CD4-positive, alpha-beta memory T cell (primary cell): ENCODE measurements around the gene MYH10. TPM values are rescaled to one million over a fixed set of nuclear protein-coding genes. Genes with fewer than 3 reads are reported as not detected.

ENCODE experiments used
- CTCF ChIA-PET: fragments of 350-600 bp; sonication (Branson Sonifier 250); formaldehyde crosslinking; loops from one replicate; lab custom pipeline; 2021; ENCODE audit warnings: inconsistent platforms; ENCODE audit not compliant: partially characterized antibody; lab: Charles Lee
- POLR2A ChIA-PET: fragments of 350-600 bp; sonication (Branson Sonifier 250); formaldehyde crosslinking; loops from one replicate; lab custom pipeline; 2021; ENCODE audit not compliant: partially characterized antibody; lab: Charles Lee
- DNase-seq, 5 donors: peaks; one replicate each; pipeline versions ENCODE4 v3.0.0 to v3.0.0-alpha.2; 2020 to 2022; ENCODE audit warnings: mixed read lengths in 1 of 5
- H3K27ac ChIP-seq: one replicate; pipeline ENCODE4 v1.7.0; 2013; ENCODE audit warnings: low read depth, low read length
- H3K27me3 ChIP-seq: 2 replicates; pipeline ENCODE4 v1.7.0; 2013; ENCODE audit warnings: mild to moderate bottlenecking, low read length, moderate library complexity; ENCODE audit not compliant: insufficient read depth
- H3K36me3 ChIP-seq: 2 replicates; pipeline ENCODE4 v1.7.0; 2013; ENCODE audit warnings: mild to moderate bottlenecking, low read length, moderate library complexity; ENCODE audit not compliant: insufficient read depth
- H3K4me1 ChIP-seq: 2 replicates; pipeline ENCODE4 v1.7.0; 2013; ENCODE audit warnings: mild to moderate bottlenecking, low read length, moderate library complexity; ENCODE audit not compliant: insufficient read depth
- H3K4me3 ChIP-seq, 2 donors: one replicate each; pipeline ENCODE4 v1.7.0; 2013; ENCODE audit warnings: low read length in 2 of 2, mild to moderate bottlenecking in 1 of 2
- H3K9me3 ChIP-seq, 2 donors: one replicate each; pipeline ENCODE4 v1.7.0; 2013; ENCODE audit warnings: low read length in 2 of 2, control low read depth in 1 of 2; ENCODE audit not compliant: control insufficient read depth in 1 of 2
- H3K27ac Mint-ChIP-seq, 7 donors: one replicate each; pipeline ENCODE4 v1.8.0; 2020 to 2021; ENCODE audit warnings: mixed read lengths in 7 of 7, mild to moderate bottlenecking in 6 of 7, inconsistent platforms in 3 of 7, moderate library complexity in 3 of 7
- H3K27me3 Mint-ChIP-seq, 2 donors: one replicate each; pipeline ENCODE4 v1.8.0; 2020 to 2021; ENCODE audit warnings: mixed read lengths in 2 of 2
- H3K36me3 Mint-ChIP-seq, 2 donors: one replicate each; pipeline ENCODE4 v1.8.0; 2020 to 2021; ENCODE audit warnings: mixed read lengths in 2 of 2, inconsistent platforms in 1 of 2, mild to moderate bottlenecking in 1 of 2
- H3K4me1 Mint-ChIP-seq, 4 donors: one replicate each; pipeline ENCODE4 v1.8.0; 2020 to 2021; ENCODE audit warnings: mixed read lengths in 4 of 4, mild to moderate bottlenecking in 1 of 4
- H3K4me3 Mint-ChIP-seq, 8 donors: one replicate each; pipeline ENCODE4 v1.8.0; 2020 to 2021; ENCODE audit warnings: mixed read lengths in 8 of 8, mild to moderate bottlenecking in 7 of 8, moderate library complexity in 6 of 8, inconsistent platforms in 3 of 8
- H3K9me3 Mint-ChIP-seq, 8 donors: one replicate each; pipeline ENCODE4 v1.8.0; 2020 to 2021; ENCODE audit warnings: mixed read lengths in 8 of 8, mild to moderate bottlenecking in 5 of 8, inconsistent platforms in 3 of 8, moderate library complexity in 1 of 8
- intact Hi-C: fragments of 100-400 bp; cut with micrococcal nuclease; formaldehyde crosslinking; loops from one replicate; pipeline ENCODE4 v1.15.1; 2023
- polyA plus RNA-seq, 2 donors: library from polyadenylated mRNA; unstranded; fragments of 300-500 nt; fragmentation: Illumina TruSeq; gene quantifications; one replicate each; pipeline ENCODE4 v1.2.3, GENCODE V29; 2021
- total RNA-seq, 2 experiments: library from RNA; stranded (reverse); gene quantifications; one replicate each; pipeline ENCODE4 v1.2.3, GENCODE V29; 2021

The MYH10 gene
- total and polyA plus RNA-seq, 4 experiments from 2014 or later, result 1.9 to 2.8 (median 2.1) TPM

DNA sequence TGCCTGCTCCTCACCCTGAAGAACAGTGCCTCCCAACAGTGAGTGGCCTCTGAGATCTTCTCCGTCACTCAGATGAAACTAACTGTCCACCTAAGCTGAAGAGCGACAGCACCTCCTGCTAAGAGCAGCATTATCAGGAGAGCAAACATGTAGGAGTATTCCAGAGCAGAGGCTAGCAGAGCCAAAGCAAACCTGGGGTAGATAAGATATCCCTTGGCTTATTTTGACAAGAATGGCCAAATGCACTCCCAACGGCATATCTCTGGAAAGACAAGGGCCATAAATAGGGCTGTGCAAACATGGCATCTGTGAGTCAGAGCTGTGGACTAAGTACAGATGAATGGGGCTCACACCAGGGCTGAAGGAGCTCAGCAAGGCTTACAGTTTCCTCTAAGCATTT is 98.5 kb downstream of the MYH10 start:
- Histone ChIP-seq H3K4me1 (no peaks in the 10 kb centered on the region), H3K4me3 (no peak overlapping the region), H3K27me3 (no peaks in the 10 kb centered on the region), H3K36me3 (no peaks in the 10 kb centered on the region), H3K9me3 (no peaks in the 10 kb centered on the region), H3K27ac (no peak overlapping the region)
- ChIA-PET POLR2A (no interaction called here), CTCF (interaction anchor here (0.9 kb wide), 1 partner anchor 9 kb away, joined by 3 read pairs; no protein-coding TSS in a partner anchor)
- intact Hi-C loops, result no loop called here
- no peak overlapping the region for H3K27ac Mint-ChIP-seq
- H3K27me3 Mint-ChIP-seq, result peaks cover 0 to 2% of the 10 kb centered on the region in 2 donors
- H3K4me3 Mint-ChIP-seq, result no peak overlapping the region
- no peaks in the 10 kb centered on the region for H3K9me3 Mint-ChIP-seq
- DNase-seq, result no peak
- H3K4me1 Mint-ChIP-seq, result no peaks in the 10 kb centered on the region
- H3K36me3 Mint-ChIP-seq, result no peaks in the 10 kb centered on the region

DNA sequence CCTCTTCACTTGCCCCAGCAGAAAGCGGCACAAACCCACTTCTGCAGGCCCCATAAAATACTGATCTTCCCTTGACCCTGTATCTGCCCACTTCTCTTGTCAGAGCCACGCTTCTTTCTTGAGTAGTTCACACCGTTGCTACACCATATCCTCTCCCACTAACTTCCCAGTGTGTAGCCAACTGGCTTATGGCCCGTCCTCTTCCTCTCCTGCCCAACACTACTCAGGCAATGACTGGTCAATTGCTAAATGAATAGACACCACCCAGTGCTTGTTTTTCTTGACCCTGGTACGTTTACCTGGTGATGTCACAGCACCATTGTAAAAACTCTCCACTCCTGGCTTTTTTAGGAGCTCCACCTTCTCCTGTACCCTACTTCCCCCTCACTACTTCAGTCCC is 107.9 kb downstream of the MYH10 start:
- no peak for DNase-seq
- no peaks in the 10 kb centered on the region for H3K9me3 ChIP-seq
- H3K27ac ChIP-seq, result no peak overlapping the region
- intact Hi-C loops, result no loop called here
- peaks cover 0 to under 1% of the 10 kb centered on the region in 2 donors for H3K36me3 Mint-ChIP-seq
- H3K36me3 ChIP-seq, result no peaks in the 10 kb centered on the region
- no peak overlapping the region for H3K27ac Mint-ChIP-seq
- no peaks in the 10 kb centered on the region for H3K4me1 ChIP-seq
- peaks cover 0 to under 1% of the 10 kb centered on the region in 2 donors for H3K27me3 Mint-ChIP-seq
- ChIA-PET CTCF (no interaction called here), POLR2A (interaction anchor here (0.6 kb wide), 1 partner anchor 30 kb away, joined by 4 read pairs; no protein-coding TSS in a partner anchor)
- H3K4me3 ChIP-seq, result no peak overlapping the region
- H3K9me3 Mint-ChIP-seq, result no peaks in the 10 kb centered on the region
- H3K4me1 Mint-ChIP-seq, result no peaks in the 10 kb centered on the region
- no peaks in the 10 kb centered on the region for H3K27me3 ChIP-seq
- H3K4me3 Mint-ChIP-seq, result no peak overlapping the region

DNA sequence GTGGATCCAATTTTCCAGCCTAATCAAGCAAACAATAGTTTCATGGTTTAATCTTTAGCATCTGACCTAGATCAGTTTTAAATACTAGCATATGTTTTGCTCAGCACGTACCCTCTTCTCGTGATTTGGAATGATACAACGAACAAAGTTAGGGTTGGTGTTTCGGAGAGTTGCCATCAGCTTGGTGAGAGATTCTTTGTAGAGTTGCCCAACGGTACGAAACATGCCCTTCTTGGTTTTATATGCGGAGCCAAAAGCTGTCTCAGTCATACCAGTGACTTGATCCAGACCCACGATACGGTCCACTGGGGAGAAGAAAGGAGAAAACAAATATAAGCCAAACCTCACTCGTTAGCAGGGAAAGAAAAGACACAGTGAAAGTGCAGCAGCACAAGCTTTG is 109.5 kb downstream of the MYH10 start:
- no peak for DNase-seq
- intact Hi-C loops, result no loop called here
- no peaks in the 10 kb centered on the region for H3K27me3 ChIP-seq
- ChIA-PET CTCF (no interaction called here), POLR2A (no interaction called here)
- no peaks in the 10 kb centered on the region for H3K4me1 ChIP-seq
- Mint-ChIP-seq H3K4me1 (no peaks in the 10 kb centered on the region), H3K27me3 (no peaks in the 10 kb centered on the region), H3K36me3 (peaks cover 0 to 9% of the 10 kb centered on the region in 2 donors), H3K4me3 (no peak overlapping the region), H3K27ac (no peak overlapping the region), H3K9me3 (no peaks in the 10 kb centered on the region)
- H3K36me3 ChIP-seq, result no peaks in the 10 kb centered on the region
- H3K27ac ChIP-seq, result no peak overlapping the region
- H3K9me3 ChIP-seq, result no peaks in the 10 kb centered on the region
- no peak overlapping the region for H3K4me3 ChIP-seq

DNA sequence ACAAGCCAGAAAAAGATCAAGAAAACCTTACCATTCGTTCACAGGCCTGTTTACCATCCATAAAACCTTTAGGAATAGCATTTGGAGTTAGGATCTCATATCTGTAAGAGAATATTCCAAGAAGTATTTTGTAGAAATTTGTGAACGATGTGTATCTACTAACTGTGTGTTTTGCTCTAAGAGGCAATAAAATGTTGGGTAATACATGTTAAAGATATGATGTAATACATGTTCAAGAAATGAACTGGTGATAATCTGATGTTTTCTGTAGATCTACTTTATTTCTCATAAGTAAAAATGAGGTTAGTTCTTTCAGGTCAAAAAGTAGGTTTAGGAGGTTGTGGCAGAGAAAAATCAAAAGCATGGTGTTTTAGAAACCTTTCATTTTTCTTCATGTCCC is 111.7 kb downstream of the MYH10 start:
- Histone ChIP-seq H3K4me1 (no peaks in the 10 kb centered on the region), H3K27me3 (no peaks in the 10 kb centered on the region), H3K27ac (no peak overlapping the region), H3K36me3 (no peaks in the 10 kb centered on the region), H3K9me3 (no peaks in the 10 kb centered on the region), H3K4me3 (no peak overlapping the region)
- ChIA-PET CTCF (interaction anchor here (1.7 kb wide), 1 partner anchor 10 kb away, joined by 3 read pairs; no protein-coding TSS in a partner anchor), POLR2A (no interaction called here)
- H3K27ac Mint-ChIP-seq, result no peak overlapping the region
- no peak overlapping the region for H3K4me3 Mint-ChIP-seq
- no peaks in the 10 kb centered on the region for H3K27me3 Mint-ChIP-seq
- H3K9me3 Mint-ChIP-seq, result no peaks in the 10 kb centered on the region
- intact Hi-C loops, result no loop called here
- DNase-seq, result no peak
- H3K4me1 Mint-ChIP-seq, result no peaks in the 10 kb centered on the region
- peaks cover 0 to 13% of the 10 kb centered on the region in 2 donors for H3K36me3 Mint-ChIP-seq

DNA sequence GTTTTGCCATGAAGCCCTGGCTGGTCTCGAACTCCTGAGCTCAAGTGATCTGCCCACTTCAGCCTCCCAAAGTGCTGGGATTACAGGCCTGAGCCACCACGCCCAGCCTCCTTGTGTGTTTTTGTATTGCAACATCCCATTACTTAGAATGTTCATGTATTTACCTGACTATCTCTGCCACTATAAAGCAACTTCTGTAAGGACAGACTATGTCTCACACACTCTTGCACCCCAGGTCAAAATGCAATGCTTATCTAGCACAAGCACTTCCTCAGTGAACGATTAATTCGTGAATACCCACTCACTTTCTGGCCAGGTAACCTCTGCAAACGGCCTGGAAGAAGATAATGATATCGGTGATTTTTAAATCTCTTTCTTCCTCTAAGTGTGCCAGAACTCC is 112.2 kb downstream of the MYH10 start:
- intact Hi-C loops, result no loop called here
- Mint-ChIP-seq H3K27ac (no peak overlapping the region), H3K4me1 (no peaks in the 10 kb centered on the region), H3K9me3 (no peaks in the 10 kb centered on the region), H3K36me3 (peaks cover 0 to 13% of the 10 kb centered on the region in 2 donors), H3K27me3 (no peaks in the 10 kb centered on the region), H3K4me3 (no peak overlapping the region)
- H3K9me3 ChIP-seq, result no peaks in the 10 kb centered on the region
- no peak overlapping the region for H3K27ac ChIP-seq
- CTCF ChIA-PET, result interaction anchor here (1.7 kb wide), 1 partner anchor 10 kb away, joined by 3 read pairs; no protein-coding TSS in a partner anchor
- no peak overlapping the region for H3K4me3 ChIP-seq
- H3K36me3 ChIP-seq, result no peaks in the 10 kb centered on the region
- POLR2A ChIA-PET, result no interaction called here
- H3K4me1 ChIP-seq, result no peaks in the 10 kb centered on the region
- no peaks in the 10 kb centered on the region for H3K27me3 ChIP-seq
- DNase-seq, result no peak

DNA sequence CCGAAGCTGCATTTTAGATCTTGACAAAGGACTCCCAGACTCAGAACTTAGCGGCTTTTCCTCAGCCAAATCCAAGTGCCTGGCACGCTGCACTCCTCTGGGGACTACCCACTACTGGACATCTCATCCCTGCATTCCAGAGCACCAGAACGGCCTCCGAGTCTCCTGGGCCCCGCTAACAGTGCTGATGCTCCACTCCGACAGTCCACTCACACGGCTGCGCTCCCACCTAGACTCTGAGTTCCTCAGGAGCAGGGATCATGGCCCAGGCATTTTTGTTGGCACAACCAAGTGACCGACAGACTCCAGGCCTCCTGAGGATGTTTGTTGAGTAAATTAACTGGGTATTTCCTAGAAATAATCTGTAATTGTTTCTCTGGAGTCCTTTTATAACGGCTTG is 115.7 kb downstream of the MYH10 start:
- intact Hi-C loops, result no loop called here
- no peaks in the 10 kb centered on the region for H3K27me3 ChIP-seq
- H3K4me3 ChIP-seq, result no peak overlapping the region
- DNase-seq, result no peak
- no peak overlapping the region for H3K27ac ChIP-seq
- peaks cover 0 to 13% of the 10 kb centered on the region in 2 donors for H3K36me3 Mint-ChIP-seq
- CTCF ChIA-PET, result interaction anchor here (0.6 kb wide), 1 partner anchor 1044 kb away, joined by 7 read pairs; no protein-coding TSS in a partner anchor
- H3K4me1 Mint-ChIP-seq, result no peaks in the 10 kb centered on the region
- no peak overlapping the region for H3K4me3 Mint-ChIP-seq
- no peaks in the 10 kb centered on the region for H3K36me3 ChIP-seq
- H3K27me3 Mint-ChIP-seq, result no peaks in the 10 kb centered on the region
- H3K9me3 ChIP-seq, result no peaks in the 10 kb centered on the region
- H3K4me1 ChIP-seq, result no peaks in the 10 kb centered on the region
- POLR2A ChIA-PET, result no interaction called here
- no peak overlapping the region for H3K27ac Mint-ChIP-seq
- no peaks in the 10 kb centered on the region for H3K9me3 Mint-ChIP-seq

DNA sequence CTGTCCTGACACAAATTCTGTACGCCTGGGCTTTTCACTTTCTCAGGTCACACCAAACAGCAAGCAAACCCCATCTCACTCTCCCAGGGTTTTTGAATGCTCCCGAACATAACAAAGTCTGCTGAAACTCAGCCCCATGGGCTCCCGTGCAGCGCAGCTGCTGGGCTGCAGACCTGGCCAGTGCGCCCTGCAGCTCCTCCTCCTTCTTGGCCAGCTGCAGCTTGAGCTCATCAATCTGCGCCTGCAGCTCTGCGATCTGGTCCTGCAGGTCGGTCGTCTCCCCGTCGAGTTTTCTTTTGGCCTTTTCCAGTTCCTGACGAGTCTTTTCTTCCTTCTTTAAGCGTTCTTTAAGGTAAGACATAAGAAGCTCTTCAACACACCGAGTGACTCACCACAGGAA is 124.4 kb downstream of the MYH10 start:
- H3K4me3 ChIP-seq, result no peak overlapping the region
- no peaks in the 10 kb centered on the region for H3K27me3 ChIP-seq
- intact Hi-C loops, result no loop called here
- Mint-ChIP-seq H3K27me3 (no peaks in the 10 kb centered on the region), H3K36me3 (peaks cover 0 to 8% of the 10 kb centered on the region in 2 donors), H3K27ac (no peak overlapping the region), H3K4me3 (no peak overlapping the region), H3K9me3 (no peaks in the 10 kb centered on the region), H3K4me1 (no peaks in the 10 kb centered on the region)
- no peak for DNase-seq
- ChIA-PET POLR2A (no interaction called here), CTCF (no interaction called here)
- no peaks in the 10 kb centered on the region for H3K9me3 ChIP-seq
- no peaks in the 10 kb centered on the region for H3K4me1 ChIP-seq
- no peak overlapping the region for H3K27ac ChIP-seq
- no peaks in the 10 kb centered on the region for H3K36me3 ChIP-seq
